Memory B cell (primary cell): ENCODE results near the gene ITGA7.

ENCODE experiments used
- ATAC-seq: fragments of 150-1000 bp; cut with Tn5 transposase; 2 replicates; pipeline ENCODE4 v1.10.0; 2021; ENCODE audit warnings: low read depth, mild to moderate bottlenecking, moderate library complexity
- DNase-seq, 2 donors: peaks; one replicate each; pipeline ENCODE4 v3.0.0; 2022; ENCODE audit warnings: low spot score in 2 of 2
- H3K27ac Mint-ChIP-seq: one replicate; pipeline ENCODE4 v1.8.0; 2022; ENCODE audit warnings: mild to moderate bottlenecking, moderate library complexity, mixed read lengths
- H3K27me3 Mint-ChIP-seq: one replicate; pipeline ENCODE4 v1.8.0; 2022; ENCODE audit warnings: mixed read lengths
- H3K36me3 Mint-ChIP-seq: one replicate; pipeline ENCODE4 v1.8.0; 2022; ENCODE audit warnings: mild to moderate bottlenecking, mixed read lengths
- H3K4me1 Mint-ChIP-seq: one replicate; pipeline ENCODE4 v1.8.0; 2022; ENCODE audit warnings: mixed read lengths
- H3K4me3 Mint-ChIP-seq: one replicate; pipeline ENCODE4 v1.8.0; 2022; ENCODE audit warnings: mild to moderate bottlenecking, moderate library complexity, mixed read lengths
- H3K9me3 Mint-ChIP-seq: one replicate; pipeline ENCODE4 v1.8.0; 2022; ENCODE audit warnings: mixed read lengths

Gene ITGA7, protein sequence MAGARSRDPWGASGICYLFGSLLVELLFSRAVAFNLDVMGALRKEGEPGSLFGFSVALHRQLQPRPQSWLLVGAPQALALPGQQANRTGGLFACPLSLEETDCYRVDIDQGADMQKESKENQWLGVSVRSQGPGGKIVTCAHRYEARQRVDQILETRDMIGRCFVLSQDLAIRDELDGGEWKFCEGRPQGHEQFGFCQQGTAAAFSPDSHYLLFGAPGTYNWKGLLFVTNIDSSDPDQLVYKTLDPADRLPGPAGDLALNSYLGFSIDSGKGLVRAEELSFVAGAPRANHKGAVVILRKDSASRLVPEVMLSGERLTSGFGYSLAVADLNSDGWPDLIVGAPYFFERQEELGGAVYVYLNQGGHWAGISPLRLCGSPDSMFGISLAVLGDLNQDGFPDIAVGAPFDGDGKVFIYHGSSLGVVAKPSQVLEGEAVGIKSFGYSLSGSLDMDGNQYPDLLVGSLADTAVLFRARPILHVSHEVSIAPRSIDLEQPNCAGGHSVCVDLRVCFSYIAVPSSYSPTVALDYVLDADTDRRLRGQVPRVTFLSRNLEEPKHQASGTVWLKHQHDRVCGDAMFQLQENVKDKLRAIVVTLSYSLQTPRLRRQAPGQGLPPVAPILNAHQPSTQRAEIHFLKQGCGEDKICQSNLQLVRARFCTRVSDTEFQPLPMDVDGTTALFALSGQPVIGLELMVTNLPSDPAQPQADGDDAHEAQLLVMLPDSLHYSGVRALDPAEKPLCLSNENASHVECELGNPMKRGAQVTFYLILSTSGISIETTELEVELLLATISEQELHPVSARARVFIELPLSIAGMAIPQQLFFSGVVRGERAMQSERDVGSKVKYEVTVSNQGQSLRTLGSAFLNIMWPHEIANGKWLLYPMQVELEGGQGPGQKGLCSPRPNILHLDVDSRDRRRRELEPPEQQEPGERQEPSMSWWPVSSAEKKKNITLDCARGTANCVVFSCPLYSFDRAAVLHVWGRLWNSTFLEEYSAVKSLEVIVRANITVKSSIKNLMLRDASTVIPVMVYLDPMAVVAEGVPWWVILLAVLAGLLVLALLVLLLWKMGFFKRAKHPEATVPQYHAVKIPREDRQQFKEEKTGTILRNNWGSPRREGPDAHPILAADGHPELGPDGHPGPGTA

DNA sequence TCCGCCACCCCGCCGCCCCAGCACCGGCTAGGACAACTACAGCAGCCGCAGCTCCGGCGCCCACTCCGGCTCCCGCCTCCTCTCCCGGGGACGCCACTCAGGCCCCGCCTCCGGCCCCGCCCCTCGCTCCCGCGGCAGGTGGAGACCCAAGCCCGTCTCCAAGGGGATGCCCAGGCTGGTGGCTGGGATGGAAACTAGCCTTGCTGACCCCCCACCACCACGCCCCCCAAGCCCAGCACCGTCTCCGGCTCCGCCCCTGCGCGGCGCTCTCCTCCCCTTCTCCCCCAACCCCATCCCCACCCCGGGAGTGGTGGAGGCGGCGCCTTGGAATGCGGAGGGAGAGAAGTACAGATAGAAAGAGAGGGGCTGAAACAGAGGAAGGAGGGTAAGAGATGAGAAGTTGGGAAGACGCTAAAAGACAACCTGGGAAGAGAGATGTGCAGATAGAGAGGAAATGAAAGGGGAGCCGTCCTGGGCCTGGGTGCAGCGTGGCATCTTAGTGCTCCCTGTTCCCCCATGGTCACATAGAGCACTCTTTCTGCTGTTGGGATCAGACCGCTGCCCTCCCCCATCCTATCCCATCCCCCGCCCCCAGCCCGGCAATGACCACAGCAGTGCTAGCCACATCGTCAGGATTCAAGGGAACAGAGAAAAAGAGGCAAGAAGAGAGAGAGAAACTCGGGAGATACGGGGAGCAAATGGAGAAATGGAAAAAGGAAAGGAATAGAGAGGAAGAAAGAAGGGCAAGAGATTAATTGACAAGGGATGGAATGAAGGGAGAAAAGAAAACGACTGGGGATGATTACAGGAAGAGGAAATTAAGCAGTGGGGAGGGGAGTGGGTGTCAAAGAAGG, at the start of gene ITGA7:
Gene ITGA7 (minus strand): TSS at position 64 of the 854 bp plus-strand sequence. CDS start 222 bp downstream, outside the sequence.
- peaks cover 12% of the 10 kb centered on the region for H3K27me3 Mint-ChIP-seq
- H3K27ac Mint-ChIP-seq: no peak within 1 kb of the TSS
- no peaks in the 10 kb centered on the region for H3K9me3 Mint-ChIP-seq

DNA sequence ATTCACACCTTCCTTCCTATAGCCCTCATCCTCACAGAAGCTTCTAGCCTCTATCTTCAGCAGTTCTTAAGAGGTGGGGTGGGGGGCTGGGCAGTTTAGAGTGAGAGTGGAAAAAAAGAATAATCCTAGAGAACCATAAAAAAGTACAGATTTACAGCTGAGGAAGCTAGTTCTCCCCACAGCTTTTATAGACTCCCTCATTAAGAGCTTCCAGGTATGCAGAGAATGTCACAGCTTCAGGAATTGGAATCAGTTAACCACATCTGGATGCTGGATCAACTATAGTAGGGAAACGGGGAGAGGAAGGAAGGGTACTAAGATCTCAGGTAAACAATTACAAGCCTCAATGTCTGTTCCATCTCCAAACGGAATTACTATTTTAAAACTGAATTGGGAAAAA, 47.5 kb upstream of the ITGA7 start:
- ATAC-seq: no peak
- Mint-ChIP-seq H3K27ac (peak overlapping the region; percentile 63), H3K27me3 (no peaks in the 10 kb centered on the region), H3K4me3 (no peak overlapping the region), H3K9me3 (no peaks in the 10 kb centered on the region), H3K36me3 (peaks cover 19% of the 10 kb centered on the region), H3K4me1 (no peaks in the 10 kb centered on the region)
- DNase-seq: no peak

More for the DNA sequence above, at the start of gene ITGA7:
- ATAC-seq (peak; percentile 73), DNase-seq (peak in 1 of 2 donors; percentile 40)
- Mint-ChIP-seq H3K4me3 (peak within 1 kb of the TSS; percentile 80), H3K4me1 (peaks cover 18% of the 10 kb centered on the region), H3K36me3 (no peaks in the 10 kb centered on the region)

DNA sequence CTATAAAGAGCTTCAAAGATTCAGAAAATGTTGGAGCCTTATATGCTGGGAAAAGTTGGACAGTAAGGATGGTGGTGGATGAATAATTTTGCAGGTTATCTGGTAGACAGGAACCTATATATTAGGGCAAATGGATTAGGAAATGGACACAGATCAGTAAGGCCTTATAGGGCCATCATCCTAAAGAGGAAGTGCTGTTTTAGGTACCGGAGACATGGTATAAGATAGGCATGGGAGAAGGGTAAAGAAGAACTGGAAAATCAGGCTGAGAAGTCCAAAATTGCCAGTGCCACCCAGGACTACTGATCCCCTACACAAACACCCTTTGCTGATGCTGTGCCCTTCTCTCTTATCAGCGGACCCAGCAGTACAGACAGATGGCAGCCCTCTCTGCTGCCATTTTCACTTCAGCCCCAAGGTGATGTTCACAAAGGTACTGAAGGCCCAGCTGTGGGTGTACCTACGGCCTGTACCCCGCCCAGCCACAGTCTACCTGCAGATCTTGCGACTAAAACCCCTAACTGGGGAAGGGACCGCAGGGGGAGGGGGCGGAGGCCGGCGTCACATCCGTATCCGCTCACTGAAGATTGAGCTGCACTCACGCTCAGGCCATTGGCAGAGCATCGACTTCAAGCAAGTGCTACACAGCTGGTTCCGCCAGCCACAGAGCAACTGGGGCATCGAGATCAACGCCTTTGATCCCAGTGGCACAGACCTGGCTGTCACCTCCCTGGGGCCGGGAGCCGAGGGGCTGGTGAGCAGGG, 40.7 kb upstream of the ITGA7 start:
- H3K27ac Mint-ChIP-seq: peak overlapping the region; percentile 75
- ATAC-seq (no peak), DNase-seq (no peak)
- no peaks in the 10 kb centered on the region for H3K27me3 Mint-ChIP-seq
- H3K4me3 Mint-ChIP-seq: no peak overlapping the region
- H3K4me1 Mint-ChIP-seq: peaks cover 22% of the 10 kb centered on the region
- H3K9me3 Mint-ChIP-seq: no peaks in the 10 kb centered on the region
- H3K36me3 Mint-ChIP-seq: peaks cover 4% of the 10 kb centered on the region

DNA sequence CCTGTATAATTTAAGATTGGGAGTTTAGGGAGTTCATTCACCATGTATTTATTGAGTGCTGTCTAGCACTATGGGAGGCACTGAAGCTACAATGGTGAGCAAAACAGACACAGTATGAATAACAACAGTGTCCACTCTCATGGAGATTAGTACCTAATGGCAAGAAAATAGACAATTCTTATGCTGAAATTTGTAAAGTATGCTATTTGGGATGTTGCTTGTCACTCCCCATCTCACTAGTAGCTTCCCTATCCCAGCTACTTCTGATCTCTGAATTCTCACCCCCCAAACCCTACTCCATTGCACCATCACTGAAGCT, 39.2 kb upstream of the ITGA7 start:
- Mint-ChIP-seq H3K36me3 (peaks cover 2% of the 10 kb centered on the region), H3K27me3 (peaks cover 2% of the 10 kb centered on the region), H3K4me1 (peaks cover 31% of the 10 kb centered on the region), H3K27ac (peak overlapping the region; percentile 21), H3K4me3 (no peak overlapping the region), H3K9me3 (no peaks in the 10 kb centered on the region)
- ATAC-seq (no peak), DNase-seq (no peak)

DNA sequence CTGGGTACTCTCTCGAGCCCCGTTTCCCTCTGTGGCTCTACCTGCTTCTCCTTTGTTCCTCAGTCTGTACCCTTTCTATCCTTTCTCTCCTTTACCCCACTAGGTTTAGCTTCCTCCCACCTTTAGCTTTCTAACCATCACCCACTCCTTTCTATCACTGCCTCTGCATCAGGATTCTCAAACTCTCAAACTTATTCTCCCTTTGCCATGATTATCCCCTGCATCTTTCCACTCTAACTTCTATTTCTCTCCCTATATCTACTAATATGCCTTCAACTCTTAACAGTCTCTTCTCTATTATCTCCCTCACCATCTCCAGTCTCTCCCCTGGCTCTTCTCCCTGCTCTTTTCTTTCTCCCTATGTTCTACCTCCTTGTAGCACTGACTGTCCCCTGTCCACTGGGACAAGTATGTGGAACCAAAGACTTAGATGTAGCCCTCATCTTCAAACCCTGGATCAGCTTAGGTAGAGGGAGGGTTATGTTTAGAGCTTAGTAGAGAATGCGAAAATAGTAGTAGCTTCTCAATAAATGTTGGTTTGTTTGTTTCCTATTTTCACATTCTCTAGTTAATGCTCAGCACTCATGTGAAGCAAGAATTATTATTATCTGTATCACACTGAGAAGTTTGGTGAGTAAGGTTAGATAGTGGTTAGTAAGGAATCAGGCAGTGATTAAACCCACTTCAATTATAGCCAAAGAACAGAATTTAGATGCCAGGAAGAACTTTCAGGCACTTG, 38.6 kb upstream of the ITGA7 start:
- ATAC-seq: no peak
- Mint-ChIP-seq H3K36me3 (peaks cover 2% of the 10 kb centered on the region), H3K4me3 (peak overlapping the region; percentile 67), H3K27me3 (peaks cover 2% of the 10 kb centered on the region), H3K4me1 (peaks cover 31% of the 10 kb centered on the region), H3K27ac (peak overlapping the region; percentile 8), H3K9me3 (no peaks in the 10 kb centered on the region)
- no peak for DNase-seq

DNA sequence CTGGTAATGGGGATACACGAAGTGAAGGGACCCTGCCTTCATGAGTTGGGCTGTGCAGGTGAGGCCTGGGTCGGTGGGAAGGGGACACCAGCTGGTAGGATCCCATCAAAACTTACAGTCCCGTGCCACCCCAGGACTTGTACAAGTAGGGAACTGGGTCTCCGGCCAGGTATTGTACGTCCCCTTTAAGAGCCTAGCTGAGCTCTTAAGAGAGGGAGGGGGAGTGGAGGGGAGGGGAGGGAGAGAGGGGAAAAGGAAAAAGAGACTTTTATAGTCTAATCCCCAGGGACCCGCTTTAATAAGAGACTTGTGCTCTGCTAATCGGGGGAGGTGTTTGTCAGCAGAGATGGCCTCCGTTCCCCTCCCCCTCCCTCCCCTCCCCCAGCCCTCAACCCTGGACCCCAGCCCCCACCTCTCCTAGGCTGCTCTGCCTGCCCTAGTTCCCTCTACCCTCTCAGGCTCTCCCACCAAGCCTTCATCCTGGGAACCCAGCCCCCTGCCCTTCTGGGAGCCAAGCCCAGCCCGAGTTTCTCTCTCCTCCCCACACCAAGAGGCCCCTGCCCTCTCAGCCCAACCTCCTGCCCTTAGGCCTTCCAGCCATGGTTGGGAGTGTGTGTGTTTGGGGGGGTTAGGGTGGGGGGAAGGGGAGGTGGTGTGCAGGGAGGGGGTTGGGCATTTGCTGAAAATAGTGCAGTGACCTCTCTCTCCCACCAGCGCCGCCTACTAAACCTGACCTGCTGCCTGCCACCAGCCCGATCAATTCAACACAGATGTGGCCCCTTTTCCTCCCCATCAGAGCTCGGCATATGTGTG, 37.9 kb upstream of the ITGA7 start:
- peak overlapping the region; percentile 88 for H3K4me3 Mint-ChIP-seq
- no peak for DNase-seq
- peaks cover 31% of the 10 kb centered on the region for H3K4me1 Mint-ChIP-seq
- no peak for ATAC-seq
- peak overlapping the region; percentile 8 for H3K27ac Mint-ChIP-seq
- H3K9me3 Mint-ChIP-seq: no peaks in the 10 kb centered on the region
- peaks cover 2% of the 10 kb centered on the region for H3K36me3 Mint-ChIP-seq
- peaks cover 2% of the 10 kb centered on the region for H3K27me3 Mint-ChIP-seq

DNA sequence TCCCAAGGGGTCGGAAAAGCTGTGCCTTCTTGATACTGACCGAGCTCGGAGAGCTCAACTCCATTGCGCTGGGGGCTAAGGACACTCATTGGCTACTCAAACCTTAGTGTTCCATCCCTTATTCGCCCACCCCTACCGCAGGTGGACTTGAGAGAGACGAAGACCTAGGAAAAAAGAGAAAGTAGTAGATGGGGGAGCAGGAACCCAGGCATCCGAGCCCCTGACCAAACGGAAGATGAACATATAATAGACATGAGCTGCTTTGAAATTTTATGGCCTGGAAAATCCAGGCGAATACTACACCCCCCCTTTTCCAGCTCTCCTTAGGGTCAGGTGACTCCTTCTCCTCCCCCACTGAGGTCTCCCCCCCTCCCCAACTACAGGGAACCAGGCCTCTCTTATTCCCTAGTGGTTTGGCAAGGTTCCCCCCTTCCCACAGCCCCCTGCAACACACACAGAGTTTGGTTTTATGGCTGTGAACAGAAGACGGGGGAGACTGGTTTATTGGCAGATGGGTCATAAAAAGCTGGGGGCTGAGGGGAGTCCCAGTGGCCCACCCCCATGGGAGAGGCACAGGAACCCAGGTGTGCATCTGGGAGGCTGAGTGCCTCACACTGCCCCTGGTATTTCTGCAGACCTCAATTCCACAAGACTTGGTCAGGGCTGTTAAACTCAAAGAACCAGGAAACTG, 36.8 kb upstream of the ITGA7 start:
- DNase-seq (no peak), ATAC-seq (no peak)
- Mint-ChIP-seq H3K27ac (no peak overlapping the region), H3K9me3 (no peaks in the 10 kb centered on the region), H3K4me1 (peaks cover 29% of the 10 kb centered on the region), H3K27me3 (peaks cover 2% of the 10 kb centered on the region), H3K4me3 (peak overlapping the region; percentile 88), H3K36me3 (peaks cover 2% of the 10 kb centered on the region)

DNA sequence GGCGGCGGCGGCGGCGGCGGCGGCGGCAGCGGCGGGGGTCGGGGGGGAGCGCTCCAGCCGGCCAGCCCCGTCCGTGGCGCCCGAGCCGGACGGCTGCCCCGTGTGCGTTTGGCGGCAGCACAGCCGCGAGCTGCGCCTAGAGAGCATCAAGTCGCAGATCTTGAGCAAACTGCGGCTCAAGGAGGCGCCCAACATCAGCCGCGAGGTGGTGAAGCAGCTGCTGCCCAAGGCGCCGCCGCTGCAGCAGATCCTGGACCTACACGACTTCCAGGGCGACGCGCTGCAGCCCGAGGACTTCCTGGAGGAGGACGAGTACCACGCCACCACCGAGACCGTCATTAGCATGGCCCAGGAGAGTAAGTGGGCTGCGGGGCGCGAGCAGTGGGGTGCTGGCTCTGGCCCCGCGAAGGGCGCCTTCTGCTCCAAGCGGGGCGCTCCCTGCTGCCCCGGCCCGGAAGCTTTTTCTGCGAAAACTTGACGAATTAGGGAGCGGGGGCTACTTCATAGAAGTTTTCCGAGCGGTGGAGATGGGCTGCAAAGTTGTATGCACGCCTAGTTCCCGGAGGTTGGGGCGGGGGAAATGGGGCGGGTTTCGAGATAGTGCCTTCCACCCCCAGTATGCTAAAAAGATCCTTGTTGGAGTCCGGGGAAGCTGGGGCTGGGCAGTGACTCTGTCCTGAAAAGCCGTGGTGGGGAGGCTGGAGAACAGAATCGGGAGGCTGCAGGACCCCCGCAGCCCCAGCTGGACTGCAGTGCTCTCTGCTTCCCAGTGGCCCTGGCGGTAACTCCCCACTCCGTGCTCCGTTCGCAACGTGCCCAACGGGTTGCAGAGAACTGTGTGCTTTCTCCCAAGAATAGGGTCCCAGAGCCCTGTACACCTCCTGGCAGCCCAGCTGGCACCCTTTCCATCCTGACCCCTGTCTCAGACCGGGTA, 36.0 kb upstream of the ITGA7 start:
- no peaks in the 10 kb centered on the region for H3K36me3 Mint-ChIP-seq
- DNase-seq (peak in 1 of 2 donors; percentile 42), ATAC-seq (peak; percentile 61)
- H3K27ac Mint-ChIP-seq: no peak overlapping the region
- H3K27me3 Mint-ChIP-seq: peaks cover 2% of the 10 kb centered on the region
- peaks cover 29% of the 10 kb centered on the region for H3K4me1 Mint-ChIP-seq
- peak overlapping the region; percentile 88 for H3K4me3 Mint-ChIP-seq
- H3K9me3 Mint-ChIP-seq: no peaks in the 10 kb centered on the region

DNA sequence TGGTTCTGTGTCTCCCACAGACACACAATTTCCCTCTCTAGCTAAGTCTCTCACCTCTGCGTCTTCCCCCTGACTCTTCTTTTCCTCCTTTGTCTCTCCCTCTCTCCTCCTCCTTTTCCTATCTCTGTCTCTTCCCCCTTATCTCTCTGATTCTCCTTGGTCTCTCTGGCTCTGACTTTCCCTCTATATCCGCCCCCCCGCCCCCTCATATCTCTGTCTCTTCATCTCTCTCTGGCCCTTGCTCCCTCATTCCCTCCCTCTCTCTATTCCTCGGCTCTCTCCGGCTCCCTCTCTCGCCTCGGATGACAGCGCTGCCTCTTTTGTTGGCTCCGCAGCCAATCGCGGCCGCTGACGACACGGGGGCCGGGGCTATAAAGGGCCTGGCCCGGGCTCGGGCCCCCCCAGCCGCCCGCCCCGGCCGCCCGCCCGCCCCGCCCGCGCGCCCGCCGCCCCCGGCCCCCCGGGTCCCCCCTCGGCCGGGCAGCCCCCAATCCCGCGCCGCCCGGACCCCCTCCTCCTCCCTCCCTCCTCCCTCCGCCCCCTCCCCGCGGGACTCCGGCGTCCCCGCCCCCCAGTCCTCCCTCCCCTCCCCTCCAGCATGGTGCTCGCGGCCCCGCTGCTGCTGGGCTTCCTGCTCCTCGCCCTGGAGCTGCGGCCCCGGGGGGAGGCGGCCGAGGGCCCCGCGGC, 35.2 kb upstream of the ITGA7 start, which contains the start of gene GDF11:
Gene GDF11 (plus strand): TSS at position 404 of the 687 bp plus-strand sequence. CDS start 195 bp downstream, at position 599.
- Mint-ChIP-seq H3K27ac (peak within 1 kb of the TSS; percentile 76), H3K9me3 (no peaks in the 10 kb centered on the region), H3K27me3 (peaks cover 2% of the 10 kb centered on the region), H3K36me3 (no peaks in the 10 kb centered on the region), H3K4me1 (peaks cover 32% of the 10 kb centered on the region), H3K4me3 (peak within 1 kb of the TSS; percentile 88)
- DNase-seq (peak in 1 of 2 donors; percentile 37), ATAC-seq (peak; percentile 44)
